AG08395 (cell line): ENCODE data around the gene FKBP1B.
"Not testable (repeated sequence)": the region's sequence is repeated elsewhere in the genome, so short reads cannot be mapped to it uniquely, and the experiment has no call there.

Source experiments
- DNase-seq: peaks from one replicate; pipeline ENCODE4 v3.0.0; 2012; ENCODE audit warnings: mixed read lengths, low spot score

The FKBP1B gene

GRCh38 chr2:24072259-24072658, 22.7 kb downstream of the FKBP1B start:
- no peak for DNase-seq

GRCh38 chr2:24073816-24074215, 24.3 kb downstream of the FKBP1B start:
- DNase-seq, result no peak

- no peak for DNase-seq
Observed at GRCh38 chr2:24075259-24075658, 25.7 kb downstream of the FKBP1B start.

- peak; percentile 95 for DNase-seq
Observed at GRCh38 chr2:24075915-24076848, 26.6 kb downstream of the FKBP1B start, which contains the start of gene SF3B6. SF3B6 (minus strand) TSS chr2:24076326; CDS start chr2:24076229, 97 bp downstream.

GRCh38 chr2:24076849-24077534, 27.5 kb downstream of the FKBP1B start:
- DNase-seq, result peak; percentile 6

GRCh38 chr2:24077535-24077877, 28.0 kb downstream of the FKBP1B start:
- DNase-seq, result no peak

- DNase-seq, result no peak
Observed at GRCh38 chr2:24077879-24078278, 28.3 kb downstream of the FKBP1B start.

- DNase-seq, result no peak
Observed at GRCh38 chr2:24080701-24081100, 31.2 kb downstream of the FKBP1B start.

GRCh38 chr2:24082787-24083566, 33.4 kb downstream of the FKBP1B start:
- no peak for DNase-seq

- DNase-seq, result peak; percentile 72
Observed at GRCh38 chr2:24083567-24084385, 34.2 kb downstream of the FKBP1B start.

GRCh38 chr2:24084386-24085199, 35.1 kb downstream of the FKBP1B start, which contains the start of gene TP53I3:
TP53I3 (minus strand) TSS chr2:24084834; CDS start chr2:24084326, 508 bp downstream.
- DNase-seq, result peak; percentile 93

- DNase-seq, result peak; percentile 61
Observed at GRCh38 chr2:24085200-24085489, 35.6 kb downstream of the FKBP1B start.

- no peak for DNase-seq
Observed at GRCh38 chr2:24086241-24086640, 36.7 kb downstream of the FKBP1B start.

GRCh38 chr2:24087032-24087431, 37.5 kb downstream of the FKBP1B start:
- no peak for DNase-seq

GRCh38 chr2:24088821-24089359, 39.3 kb downstream of the FKBP1B start:
- DNase-seq, result no peak

GRCh38 chr2:24093270-24093669, 43.7 kb downstream of the FKBP1B start:
- not testable (repeated sequence) for DNase-seq

GRCh38 chr2:24095171-24095677, 45.7 kb downstream of the FKBP1B start:
- not testable (repeated sequence) for DNase-seq

- DNase-seq, result not testable (repeated sequence)
Observed at GRCh38 chr2:24100732-24101131, 51.2 kb downstream of the FKBP1B start.

GRCh38 chr2:24101992-24102391, 52.5 kb downstream of the FKBP1B start:
- DNase-seq, result no peak

GRCh38 chr2:24102677-24103076, 53.1 kb downstream of the FKBP1B start:
- DNase-seq, result no peak
